GM12878 (cell line): Measurements from ENCODE around the gene KPNA4. TPM values are rescaled to one million over a fixed set of nuclear protein-coding genes. Genes with fewer than 3 reads are reported as not detected.

ENCODE experiments used
- ATAC-seq: fragments of 200-7000 bp; cut with Tn5 transposase; 3 replicates; pipeline ENCODE4 v1.9.1; 2020; ENCODE audit warnings: mild to moderate bottlenecking, moderate library complexity
- BruUV-seq: library from RNA; stranded (reverse); fragments of 400-500 nt; replicated peaks from 2 replicates; lab custom pipeline; 2021; lab: Mats Ljungman, UMichigan
- CTCF ChIA-PET: fragments of 300-600 bp; sonication (Branson Sonifier 250); formaldehyde crosslinking; extraction: SDS; loops from one replicate; lab custom pipeline; 2021; ENCODE audit warnings: inconsistent platforms; lab: Yijun Ruan, JAX
- POLR2A ChIA-PET: fragments of 350-600 bp; formaldehyde crosslinking; extraction: SDS; loops from one replicate; lab custom pipeline; 2021; ENCODE audit warnings: inconsistent platforms; lab: Charles Lee
- RAD21 ChIA-PET: fragments of 300-600 bp; sonication (Branson Sonifier 250); formaldehyde crosslinking; loops from one replicate; lab custom pipeline; 2023; ENCODE audit warnings: antibody characterized with exemption; ENCODE audit not compliant: unreplicated experiment; lab: Charles Lee
- SMC1A ChIA-PET: fragments of 300-600 bp; sonication (Branson Sonifier 250); formaldehyde crosslinking; loops from one replicate; lab custom pipeline; 2023; ENCODE audit not compliant: unreplicated experiment, uncharacterized antibody; lab: Charles Lee
- DNase-seq: peaks from one replicate; pipeline ENCODE4 v3.0.0-alpha.2; 2011; ENCODE audit warnings: low read depth, low spot score
- FAIRE-seq: peaks from 3 replicates; lab custom pipeline; 2011; peaks lifted over from hg19 to GRCh38; lab: Jason Lieb, UNC
- H2AFZ ChIP-seq: 2 replicates; pipeline ENCODE4 v1.6.0; 2011; ENCODE audit warnings: low read depth, low read length, control low read depth; ENCODE audit not compliant: control insufficient read depth
- H3K27ac ChIP-seq: 2 replicates; pipeline ENCODE4 v1.5.1; 2011; ENCODE audit warnings: control low read depth; ENCODE audit not compliant: control insufficient read depth, insufficient read depth
- H3K27me3 ChIP-seq, 2 experiments: replicated peaks in 1 of 2; 2 replicates each; pipeline versions ENCODE4 v1.6.0 to v1.6.1; 2011; ENCODE audit warnings: low read length in 1 of 2; ENCODE audit not compliant: control insufficient read depth in 2 of 2, insufficient read depth in 2 of 2
- H3K36me3 ChIP-seq, 2 experiments: 2 replicates each; pipeline ENCODE4 v1.5.1; 2011; ENCODE audit warnings: low read length in 1 of 2; ENCODE audit not compliant: control insufficient read depth in 2 of 2, insufficient read depth in 2 of 2
- H3K4me1 ChIP-seq: 2 replicates; pipeline ENCODE4 v1.6.1; 2011; ENCODE audit warnings: mild to moderate bottlenecking, low read length, moderate library complexity, mixed read lengths; ENCODE audit not compliant: control insufficient read depth, insufficient read depth
- H3K4me2 ChIP-seq: 2 replicates; pipeline ENCODE4 v1.6.0; 2011; ENCODE audit warnings: control low read depth; ENCODE audit not compliant: control insufficient read depth, insufficient read depth
- H3K4me3 ChIP-seq: fragments of 200-600 bp; sonication (generic); 2 replicates; pipeline ENCODE4 v1.5.1; 2016
- H3K79me2 ChIP-seq: 2 replicates; pipeline ENCODE4 v1.6.0; 2011; ENCODE audit warnings: low read length; ENCODE audit not compliant: control insufficient read depth, insufficient read depth
- H3K9ac ChIP-seq: 2 replicates; pipeline ENCODE4 v1.8.0; 2011; ENCODE audit warnings: low read length, control low read depth, mixed read lengths; ENCODE audit not compliant: control insufficient read depth, insufficient read depth
- H3K9me3 ChIP-seq: replicated peaks from 3 replicates; pipeline ENCODE4 v1.5.1; 2011; ENCODE audit warnings: mild to moderate bottlenecking, low read length; ENCODE audit not compliant: control insufficient read depth, insufficient read depth
- H4K20me1 ChIP-seq: 2 replicates; pipeline ENCODE4 v1.6.0; 2011; ENCODE audit not compliant: control insufficient read depth, insufficient read depth
- CHD1 ChIP-seq: IDR thresholded peaks from 2 replicates; pipeline ENCODE4 v1.6.1; 2012; ENCODE audit warnings: low read depth, low read length, improper control_type of control experiment
- RAD21 ChIP-seq: IDR thresholded peaks from 2 replicates; pipeline ENCODE4 v1.6.1; 2011; ENCODE audit warnings: mild to moderate bottlenecking, low read depth, low read length, moderate library complexity; ENCODE audit not compliant: insufficient read depth
- SMC3 ChIP-seq: IDR thresholded peaks from 2 replicates; pipeline ENCODE4 v1.6.1; 2011; ENCODE audit warnings: low read length, improper control_type of control experiment, borderline replicate concordance
- WGBS: methylation state at CpG from one replicate; pipeline ENCODE4 v1.1.6; 2016; ENCODE audit warnings: low lambda C conversion rate; ENCODE audit not compliant: insufficient replicate concordance, insufficient coverage; ENCODE audit errors: missing lambda C conversion rate; 5-methylcytosine and 5-hydroxymethylcytosine counted together
- in situ Hi-C: fragments of 300-500 bp; cut with MboI; formaldehyde crosslinking; loops from 9 replicates; pipeline ENCODE4 v1.14.3; 2018; ENCODE audit warnings: mixed read lengths
- intact Hi-C: fragments of 100-400 bp; cut with micrococcal nuclease; formaldehyde crosslinking; loops from one replicate; pipeline ENCODE4 v1.14.2; 2022; ENCODE audit not compliant: unreplicated experiment
- polyA plus RNA-seq, 11 experiments: library from polyadenylated mRNA; depleted of rRNA in 4 of 11; unstranded in 6 of 11; stranded (reverse) in 5 of 11; fragments of >200 nt; fragmentation: Nextera tagmentation in 4 of 11; fragmentation: Illumina TruSeq in 1 of 11; extraction: Ambion mirVana in 4 of 11; extraction: Trizol in 1 of 11; gene quantifications; 1 replicate in 1 of 11; 2 replicates in 10 of 11; pipeline versions ENCODE4 v1.2.1 to v1.2.3, GENCODE V29; 2011 to 2016; ENCODE audit warnings: inconsistent platforms in 2 of 11, missing spikeins in 2 of 11, low read depth in 1 of 11
- total RNA-seq, 4 experiments: library from RNA; depleted of rRNA in 3 of 4; stranded (reverse); fragments of >200 nt in 3 of 4; fragmentation: Illumina TruSeq in 1 of 4; extraction: Trizol in 1 of 4; gene quantifications; 2 replicates each; pipeline versions ENCODE4 v1.2.1 to v1.2.3, GENCODE V29; 2013 to 2021
- TF ChIP-seq, protein P1 (sequence below), 3 experiments: IDR thresholded peaks in 2 of 3; conservative IDR thresholded peaks in 1 of 3; 2 replicates each; pipeline ENCODE4 v1.5.1; 2011; ENCODE audit warnings: low read depth in 3 of 3, low read length in 3 of 3, mild to moderate bottlenecking in 3 of 3, control low read depth in 2 of 3, moderate library complexity in 2 of 3, inconsistent platforms in 1 of 3, mixed read lengths in 1 of 3; ENCODE audit not compliant: control insufficient read depth in 2 of 3, insufficient read depth in 1 of 3; ENCODE audit errors: extremely low read depth in 1 of 3

The KPNA4 gene
- total and polyA plus RNA-seq, 10 of the 15 experiments (the other 5 are each of a cell fraction or from before 2014, with no cell fraction given) = 9.9 to 40.6 (median 18.1) TPM

DNA sequence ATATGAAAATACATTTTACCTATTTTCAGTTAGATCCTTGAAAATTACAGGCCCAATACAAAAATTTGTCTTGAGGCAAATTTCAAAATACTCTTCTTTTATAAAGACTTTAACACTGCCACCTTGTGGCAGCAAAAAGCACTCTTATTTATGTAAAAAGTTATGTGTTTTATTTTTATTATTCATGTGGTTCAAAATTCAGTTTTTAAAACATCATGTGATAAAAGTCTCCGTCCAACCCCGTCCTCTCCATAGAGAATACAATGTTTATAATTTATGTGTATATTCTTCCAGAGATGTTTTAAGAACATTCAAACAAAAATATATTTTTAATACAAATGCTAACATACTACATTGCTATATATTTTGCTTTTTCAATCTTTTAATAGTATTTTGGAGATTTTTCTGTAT lies 78.9 kb downstream of the KPNA4 start:
- H3K9me3 ChIP-seq = no peaks in the 10 kb centered on the region
- ATAC-seq (peak; percentile 44), FAIRE-seq (peak; percentile 65), DNase-seq (no peak)
- in situ Hi-C loops = loop anchor here (10.0 kb wide), 1 partner anchor 322 kb away; no protein-coding TSS in a partner anchor
- TF ChIP-seq SMC3 = peak; percentile 46; the same call in 1 of the 2 replicates
- TF ChIP-seq RAD21 = peak; percentile 33; the same call in 1 of the 2 replicates
- TF ChIP-seq CHD1 = no peak
- TF ChIP-seq, protein P1, sequence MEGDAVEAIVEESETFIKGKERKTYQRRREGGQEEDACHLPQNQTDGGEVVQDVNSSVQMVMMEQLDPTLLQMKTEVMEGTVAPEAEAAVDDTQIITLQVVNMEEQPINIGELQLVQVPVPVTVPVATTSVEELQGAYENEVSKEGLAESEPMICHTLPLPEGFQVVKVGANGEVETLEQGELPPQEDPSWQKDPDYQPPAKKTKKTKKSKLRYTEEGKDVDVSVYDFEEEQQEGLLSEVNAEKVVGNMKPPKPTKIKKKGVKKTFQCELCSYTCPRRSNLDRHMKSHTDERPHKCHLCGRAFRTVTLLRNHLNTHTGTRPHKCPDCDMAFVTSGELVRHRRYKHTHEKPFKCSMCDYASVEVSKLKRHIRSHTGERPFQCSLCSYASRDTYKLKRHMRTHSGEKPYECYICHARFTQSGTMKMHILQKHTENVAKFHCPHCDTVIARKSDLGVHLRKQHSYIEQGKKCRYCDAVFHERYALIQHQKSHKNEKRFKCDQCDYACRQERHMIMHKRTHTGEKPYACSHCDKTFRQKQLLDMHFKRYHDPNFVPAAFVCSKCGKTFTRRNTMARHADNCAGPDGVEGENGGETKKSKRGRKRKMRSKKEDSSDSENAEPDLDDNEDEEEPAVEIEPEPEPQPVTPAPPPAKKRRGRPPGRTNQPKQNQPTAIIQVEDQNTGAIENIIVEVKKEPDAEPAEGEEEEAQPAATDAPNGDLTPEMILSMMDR (IDR thresholded peaks at IDR 0.05 in 2 of 3, conservative IDR thresholded peaks at IDR 0.05 in 1 of 3; ENCODE audit: control insufficient read depth in 2 of 3, extremely low read depth in 1 of 3, insufficient read depth in 1 of 3, low read depth in 3 of 3, low read length in 3 of 3) = peak; percentile 30 to 58 (median 49); a peak in 5 of 6 replicates
- H3K4me1 ChIP-seq = peaks cover 3% of the 10 kb centered on the region; the same call in 1 of the 2 replicates
- H3K4me3 ChIP-seq = no peak overlapping the region
- intact Hi-C loops = loop anchor here (2.0 to 5.0 kb wide), 2 partner anchors 322 to 454 kb away; no protein-coding TSS in a partner anchor
- H3K79me2 ChIP-seq = no peaks in the 10 kb centered on the region
- H3K4me2 ChIP-seq = peak overlapping the region; percentile 99
- H2AFZ ChIP-seq = no peak overlapping the region
- no peak overlapping the region for H3K27ac ChIP-seq
- no peaks in the 10 kb centered on the region for H3K36me3 ChIP-seq
- ChIA-PET CTCF (interaction anchor here (1.0 to 2.9 kb wide), 15 partner anchors 9 to 601 kb away, joined by 3 to 28 read pairs (median 7); partner anchors contain the start of gene TRIM59), SMC1A (interaction anchor here (0.9 to 1.8 kb wide), 4 partner anchors 35 to 454 kb away, joined by 3 to 6 read pairs (median 4); no protein-coding TSS in a partner anchor), POLR2A (no interaction called here), RAD21 (interaction anchor here (1.0 to 1.6 kb wide), 3 partner anchors 454 to 602 kb away, joined by 3 to 5 read pairs (median 4); no protein-coding TSS in a partner anchor)
- 5% methylated on average over 2 of the region's 2 CpGs for WGBS
- H3K27me3 ChIP-seq = no peaks in the 10 kb centered on the region
- peak overlapping the region; percentile 64; the same call in 1 of the 2 replicates for H3K9ac ChIP-seq
- no TSS peak for BruUV-seq
- no peaks in the 10 kb centered on the region for H4K20me1 ChIP-seq
